HL-60 (cell line): Measurements from ENCODE around the gene RNFT2.

ENCODE experiments used
- DNase-seq, 2 experiments: peaks; one replicate each; pipeline ENCODE4 v3.0.0-alpha.2; 2010 to 2020; ENCODE audit warnings: low read depth in 1 of 2, low spot score in 1 of 2
- H3K27ac ChIP-seq: fragments of 250-450 bp; sonication (Bioruptor Pico); replicated peaks from 2 replicates; pipeline ENCODE4 v1.5.1; 2020; ENCODE audit warnings: mild to moderate bottlenecking, moderate library complexity
- H3K27me3 ChIP-seq: fragments of 250-450 bp; sonication (Bioruptor Pico); 2 replicates; pipeline ENCODE4 v1.5.1; 2021; ENCODE audit warnings: mild to moderate bottlenecking, moderate library complexity; ENCODE audit not compliant: insufficient read depth, poor library complexity, severe bottlenecking
- H3K4me3 ChIP-seq: replicated peaks from 2 replicates; pipeline ENCODE4 v1.5.1; 2011; ENCODE audit warnings: mild to moderate bottlenecking, control low read depth, low read length; ENCODE audit not compliant: insufficient read depth
- GABPA ChIP-seq: IDR thresholded peaks from 2 replicates; pipeline ENCODE4 v1.6.1; 2012; ENCODE audit warnings: low read depth
- POLR2AphosphoS5 ChIP-seq: IDR thresholded peaks from 2 replicates; pipeline ENCODE4 v1.6.1; 2012; ENCODE audit warnings: low read depth
- SPI1 ChIP-seq: IDR thresholded peaks from 2 replicates; pipeline ENCODE4 v1.6.1; 2012; ENCODE audit warnings: low read depth, mild to moderate bottlenecking, borderline replicate concordance
- TF ChIP-seq, protein P1 (sequence below): IDR thresholded peaks from 2 replicates; pipeline ENCODE4 v1.6.1; 2012; ENCODE audit warnings: low read depth; ENCODE audit not compliant: insufficient replicate concordance
- TF ChIP-seq, protein P2 (sequence below): IDR thresholded peaks from one replicate; pipeline ENCODE4 v1.5.1; 2011; ENCODE audit warnings: low read length, control low read depth, inconsistent platforms; ENCODE audit not compliant: insufficient read depth

The RNFT2 gene

DNA sequence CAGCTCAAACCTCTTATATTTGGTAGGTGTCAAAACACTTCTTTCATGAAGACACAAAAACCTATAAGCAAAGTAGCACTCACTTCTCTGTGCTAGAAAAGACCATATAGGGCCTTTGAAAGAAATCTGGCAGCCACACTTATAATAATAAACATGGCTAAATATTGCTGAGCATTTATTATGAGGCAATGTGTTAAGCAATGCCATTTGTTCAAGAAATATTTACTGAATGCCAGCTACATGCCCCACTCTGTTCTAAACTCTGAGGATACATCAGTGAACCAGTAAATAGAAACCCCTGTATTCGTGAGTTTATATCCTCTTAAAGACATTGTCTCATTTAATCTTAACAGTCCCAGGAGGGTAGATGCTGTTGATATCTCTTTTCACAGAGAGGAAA, 52.0 kb downstream of the RNFT2 start:
- DNase-seq = no peak
- Histone ChIP-seq H3K27me3 (no peaks in the 10 kb centered on the region), H3K4me3 (no peak overlapping the region), H3K27ac (no peak overlapping the region)
- TF ChIP-seq, protein P1, sequence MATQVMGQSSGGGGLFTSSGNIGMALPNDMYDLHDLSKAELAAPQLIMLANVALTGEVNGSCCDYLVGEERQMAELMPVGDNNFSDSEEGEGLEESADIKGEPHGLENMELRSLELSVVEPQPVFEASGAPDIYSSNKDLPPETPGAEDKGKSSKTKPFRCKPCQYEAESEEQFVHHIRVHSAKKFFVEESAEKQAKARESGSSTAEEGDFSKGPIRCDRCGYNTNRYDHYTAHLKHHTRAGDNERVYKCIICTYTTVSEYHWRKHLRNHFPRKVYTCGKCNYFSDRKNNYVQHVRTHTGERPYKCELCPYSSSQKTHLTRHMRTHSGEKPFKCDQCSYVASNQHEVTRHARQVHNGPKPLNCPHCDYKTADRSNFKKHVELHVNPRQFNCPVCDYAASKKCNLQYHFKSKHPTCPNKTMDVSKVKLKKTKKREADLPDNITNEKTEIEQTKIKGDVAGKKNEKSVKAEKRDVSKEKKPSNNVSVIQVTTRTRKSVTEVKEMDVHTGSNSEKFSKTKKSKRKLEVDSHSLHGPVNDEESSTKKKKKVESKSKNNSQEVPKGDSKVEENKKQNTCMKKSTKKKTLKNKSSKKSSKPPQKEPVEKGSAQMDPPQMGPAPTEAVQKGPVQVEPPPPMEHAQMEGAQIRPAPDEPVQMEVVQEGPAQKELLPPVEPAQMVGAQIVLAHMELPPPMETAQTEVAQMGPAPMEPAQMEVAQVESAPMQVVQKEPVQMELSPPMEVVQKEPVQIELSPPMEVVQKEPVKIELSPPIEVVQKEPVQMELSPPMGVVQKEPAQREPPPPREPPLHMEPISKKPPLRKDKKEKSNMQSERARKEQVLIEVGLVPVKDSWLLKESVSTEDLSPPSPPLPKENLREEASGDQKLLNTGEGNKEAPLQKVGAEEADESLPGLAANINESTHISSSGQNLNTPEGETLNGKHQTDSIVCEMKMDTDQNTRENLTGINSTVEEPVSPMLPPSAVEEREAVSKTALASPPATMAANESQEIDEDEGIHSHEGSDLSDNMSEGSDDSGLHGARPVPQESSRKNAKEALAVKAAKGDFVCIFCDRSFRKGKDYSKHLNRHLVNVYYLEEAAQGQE = no peak
- TF ChIP-seq SPI1 (no peak), POLR2AphosphoS5 (no peak)

DNA sequence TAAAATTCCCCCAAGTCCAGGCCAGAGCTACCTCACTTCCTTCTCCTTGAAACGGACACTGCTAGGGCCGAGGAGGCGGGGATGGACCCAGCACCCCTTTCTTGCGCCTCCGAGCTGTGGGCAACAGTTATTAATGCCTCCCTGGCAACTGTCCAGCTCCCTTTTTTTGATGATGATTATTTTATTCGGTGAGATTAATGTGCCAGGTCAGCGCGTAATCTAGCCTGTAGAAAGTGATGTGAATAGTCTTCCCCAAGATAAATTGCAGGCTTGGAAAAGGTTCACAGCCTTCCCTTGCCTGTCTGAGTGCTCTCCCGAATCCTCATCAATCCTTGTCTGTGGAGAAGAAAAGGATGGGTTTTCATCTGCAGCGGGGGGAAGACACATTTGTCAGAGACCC, 54.3 kb downstream of the RNFT2 start:
- TF ChIP-seq POLR2AphosphoS5 = no peak
- no peak for TF ChIP-seq SPI1
- TF ChIP-seq GABPA = no peak
- TF ChIP-seq, protein P2, sequence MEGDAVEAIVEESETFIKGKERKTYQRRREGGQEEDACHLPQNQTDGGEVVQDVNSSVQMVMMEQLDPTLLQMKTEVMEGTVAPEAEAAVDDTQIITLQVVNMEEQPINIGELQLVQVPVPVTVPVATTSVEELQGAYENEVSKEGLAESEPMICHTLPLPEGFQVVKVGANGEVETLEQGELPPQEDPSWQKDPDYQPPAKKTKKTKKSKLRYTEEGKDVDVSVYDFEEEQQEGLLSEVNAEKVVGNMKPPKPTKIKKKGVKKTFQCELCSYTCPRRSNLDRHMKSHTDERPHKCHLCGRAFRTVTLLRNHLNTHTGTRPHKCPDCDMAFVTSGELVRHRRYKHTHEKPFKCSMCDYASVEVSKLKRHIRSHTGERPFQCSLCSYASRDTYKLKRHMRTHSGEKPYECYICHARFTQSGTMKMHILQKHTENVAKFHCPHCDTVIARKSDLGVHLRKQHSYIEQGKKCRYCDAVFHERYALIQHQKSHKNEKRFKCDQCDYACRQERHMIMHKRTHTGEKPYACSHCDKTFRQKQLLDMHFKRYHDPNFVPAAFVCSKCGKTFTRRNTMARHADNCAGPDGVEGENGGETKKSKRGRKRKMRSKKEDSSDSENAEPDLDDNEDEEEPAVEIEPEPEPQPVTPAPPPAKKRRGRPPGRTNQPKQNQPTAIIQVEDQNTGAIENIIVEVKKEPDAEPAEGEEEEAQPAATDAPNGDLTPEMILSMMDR = no peak
- TF ChIP-seq, protein P1 = no peak
- Histone ChIP-seq H3K27ac (no peak overlapping the region), H3K4me3 (no peak overlapping the region), H3K27me3 (no peaks in the 10 kb centered on the region)
- no peak for DNase-seq

DNA sequence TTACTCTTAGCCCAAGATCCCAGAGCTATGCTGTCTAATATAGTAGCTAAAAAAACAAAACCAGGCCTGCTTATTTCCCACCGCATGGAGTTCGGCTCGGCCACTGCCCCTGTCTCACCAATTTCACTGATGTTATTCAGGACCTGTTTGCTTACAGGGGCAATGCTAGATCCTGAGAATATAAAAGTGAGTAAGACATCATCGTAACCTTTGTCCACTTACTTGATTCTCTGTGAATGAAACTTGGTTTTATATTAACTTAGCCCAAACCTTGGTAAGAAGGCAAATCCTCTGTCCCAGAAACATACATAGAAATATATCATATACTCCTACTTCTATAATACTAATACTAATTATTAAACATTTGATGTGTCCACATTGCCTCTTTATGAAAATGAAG, 56.6 kb downstream of the RNFT2 start:
- Histone ChIP-seq H3K27me3 (no peaks in the 10 kb centered on the region), H3K27ac (no peak overlapping the region), H3K4me3 (no peak overlapping the region)
- DNase-seq = no peak
- no peak for TF ChIP-seq POLR2AphosphoS5
- TF ChIP-seq, protein P1 = no peak
- TF ChIP-seq SPI1 = no peak
- TF ChIP-seq GABPA = no peak
- TF ChIP-seq, protein P2 = no peak

DNA sequence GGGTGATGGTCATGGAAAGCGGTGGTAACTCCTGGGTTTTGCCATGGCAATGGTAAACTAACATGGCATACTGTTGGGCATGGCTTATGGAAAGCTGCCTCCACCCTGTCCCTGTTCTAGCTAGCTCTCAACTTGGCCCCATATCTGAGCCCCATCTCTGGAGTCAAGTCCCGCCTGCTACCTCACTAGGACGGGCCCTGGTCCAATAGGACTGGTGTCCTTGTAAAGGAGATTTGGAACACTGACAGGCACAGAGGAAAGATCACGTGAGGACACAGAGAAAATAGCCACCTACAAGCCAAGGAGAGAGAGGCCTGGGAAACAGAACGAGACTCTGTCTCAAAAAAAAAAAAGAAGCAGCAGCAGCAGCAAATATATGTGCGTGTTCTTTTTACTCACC, 59.8 kb downstream of the RNFT2 start:
- TF ChIP-seq POLR2AphosphoS5 (no peak), GABPA (no peak), SPI1 (no peak)
- TF ChIP-seq, protein P2 = no peak
- TF ChIP-seq, protein P1 = no peak
- no peak overlapping the region for H3K27ac ChIP-seq
- no peak for DNase-seq
- no peak overlapping the region for H3K4me3 ChIP-seq
- H3K27me3 ChIP-seq = no peaks in the 10 kb centered on the region
